GM12878 (cell line): Measurements from ENCODE around the gene CELF2. TPM values are rescaled to one million over a fixed set of nuclear protein-coding genes. Genes with fewer than 3 reads are reported as not detected.

Source experiments
- HDGF ChIP-seq: fragments of 450-650 bp; IDR thresholded peaks from 2 replicates; pipeline ENCODE4 v1.6.1; 2016; ENCODE audit warnings: antibody characterized with exemption
- MYB ChIP-seq: fragments of 150-350 bp; IDR thresholded peaks from 2 replicates; pipeline ENCODE4 v1.6.1; 2014; ENCODE audit warnings: mild to moderate bottlenecking, low read depth, low read length, borderline replicate concordance
- ZNF24 ChIP-seq: fragments of 450-650 bp; IDR thresholded peaks from 2 replicates; pipeline ENCODE4 v1.6.1; 2017; ENCODE audit warnings: antibody characterized with exemption, mild to moderate bottlenecking
- ZNF384 ChIP-seq: IDR thresholded peaks from 2 replicates; pipeline ENCODE4 v1.6.1; 2012; ENCODE audit warnings: low read depth, mild to moderate bottlenecking, low read length, improper control_type of control experiment, borderline replicate concordance
- polyA plus RNA-seq, 11 experiments: library from polyadenylated mRNA; depleted of rRNA in 4 of 11; unstranded in 6 of 11; stranded (reverse) in 5 of 11; fragments of >200 nt; fragmentation: Nextera tagmentation in 4 of 11; fragmentation: Illumina TruSeq in 1 of 11; extraction: Ambion mirVana in 4 of 11; extraction: Trizol in 1 of 11; gene quantifications; 1 replicate in 1 of 11; 2 replicates in 10 of 11; pipeline versions ENCODE4 v1.2.1 to v1.2.3, GENCODE V29; 2011 to 2016; ENCODE audit warnings: inconsistent platforms in 2 of 11, missing spikeins in 2 of 11, low read depth in 1 of 11
- total RNA-seq, 4 experiments: library from RNA; depleted of rRNA in 3 of 4; stranded (reverse); fragments of >200 nt in 3 of 4; fragmentation: Illumina TruSeq in 1 of 4; extraction: Trizol in 1 of 4; gene quantifications; 2 replicates each; pipeline versions ENCODE4 v1.2.1 to v1.2.3, GENCODE V29; 2013 to 2021
- TF ChIP-seq, protein P1 (sequence below): fragments of 450-650 bp; formaldehyde crosslinking; IDR thresholded peaks from 2 replicates; pipeline ENCODE4 v1.5.0; 2022; ENCODE audit warnings: mild to moderate bottlenecking, missing genetic modification characterization
- TF ChIP-seq, protein P2 (sequence below): fragments of 450-650 bp; formaldehyde crosslinking; IDR thresholded peaks from 2 replicates; pipeline ENCODE4 v1.4.0; 2020; ENCODE audit warnings: mild to moderate bottlenecking, moderate library complexity
- TF ChIP-seq, protein P3 (sequence below): fragments of 450-650 bp; IDR thresholded peaks from 2 replicates; pipeline ENCODE4 v1.6.1; 2016; ENCODE audit warnings: mild to moderate bottlenecking

The CELF2 gene
- total and polyA plus RNA-seq, 10 of the 15 experiments (the other 5 are each of a cell fraction or from before 2014, with no cell fraction given) = 20.8 to 129 (median 86.3) TPM

GRCh38 chr10:11024596-11024995 is 6.9 kb downstream of the CELF2 start (continued):
- TF ChIP-seq, protein P1, sequence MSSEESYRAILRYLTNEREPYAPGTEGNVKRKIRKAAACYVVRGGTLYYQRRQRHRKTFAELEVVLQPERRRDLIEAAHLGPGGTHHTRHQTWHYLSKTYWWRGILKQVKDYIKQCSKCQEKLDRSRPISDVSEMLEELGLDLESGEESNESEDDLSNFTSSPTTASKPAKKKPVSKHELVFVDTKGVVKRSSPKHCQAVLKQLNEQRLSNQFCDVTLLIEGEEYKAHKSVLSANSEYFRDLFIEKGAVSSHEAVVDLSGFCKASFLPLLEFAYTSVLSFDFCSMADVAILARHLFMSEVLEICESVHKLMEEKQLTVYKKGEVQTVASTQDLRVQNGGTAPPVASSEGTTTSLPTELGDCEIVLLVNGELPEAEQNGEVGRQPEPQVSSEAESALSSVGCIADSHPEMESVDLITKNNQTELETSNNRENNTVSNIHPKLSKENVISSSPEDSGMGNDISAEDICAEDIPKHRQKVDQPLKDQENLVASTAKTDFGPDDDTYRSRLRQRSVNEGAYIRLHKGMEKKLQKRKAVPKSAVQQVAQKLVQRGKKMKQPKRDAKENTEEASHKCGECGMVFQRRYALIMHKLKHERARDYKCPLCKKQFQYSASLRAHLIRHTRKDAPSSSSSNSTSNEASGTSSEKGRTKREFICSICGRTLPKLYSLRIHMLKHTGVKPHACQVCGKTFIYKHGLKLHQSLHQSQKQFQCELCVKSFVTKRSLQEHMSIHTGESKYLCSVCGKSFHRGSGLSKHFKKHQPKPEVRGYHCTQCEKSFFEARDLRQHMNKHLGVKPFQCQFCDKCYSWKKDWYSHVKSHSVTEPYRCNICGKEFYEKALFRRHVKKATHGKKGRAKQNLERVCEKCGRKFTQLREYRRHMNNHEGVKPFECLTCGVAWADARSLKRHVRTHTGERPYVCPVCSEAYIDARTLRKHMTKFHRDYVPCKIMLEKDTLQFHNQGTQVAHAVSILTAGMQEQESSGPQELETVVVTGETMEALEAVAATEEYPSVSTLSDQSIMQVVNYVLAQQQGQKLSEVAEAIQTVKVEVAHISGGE (CRISPR knock-in tag) = no peak
- TF ChIP-seq HDGF (no peak), MYB (no peak), ZNF24 (no peak), ZNF384 (no peak)
- TF ChIP-seq, protein P2, sequence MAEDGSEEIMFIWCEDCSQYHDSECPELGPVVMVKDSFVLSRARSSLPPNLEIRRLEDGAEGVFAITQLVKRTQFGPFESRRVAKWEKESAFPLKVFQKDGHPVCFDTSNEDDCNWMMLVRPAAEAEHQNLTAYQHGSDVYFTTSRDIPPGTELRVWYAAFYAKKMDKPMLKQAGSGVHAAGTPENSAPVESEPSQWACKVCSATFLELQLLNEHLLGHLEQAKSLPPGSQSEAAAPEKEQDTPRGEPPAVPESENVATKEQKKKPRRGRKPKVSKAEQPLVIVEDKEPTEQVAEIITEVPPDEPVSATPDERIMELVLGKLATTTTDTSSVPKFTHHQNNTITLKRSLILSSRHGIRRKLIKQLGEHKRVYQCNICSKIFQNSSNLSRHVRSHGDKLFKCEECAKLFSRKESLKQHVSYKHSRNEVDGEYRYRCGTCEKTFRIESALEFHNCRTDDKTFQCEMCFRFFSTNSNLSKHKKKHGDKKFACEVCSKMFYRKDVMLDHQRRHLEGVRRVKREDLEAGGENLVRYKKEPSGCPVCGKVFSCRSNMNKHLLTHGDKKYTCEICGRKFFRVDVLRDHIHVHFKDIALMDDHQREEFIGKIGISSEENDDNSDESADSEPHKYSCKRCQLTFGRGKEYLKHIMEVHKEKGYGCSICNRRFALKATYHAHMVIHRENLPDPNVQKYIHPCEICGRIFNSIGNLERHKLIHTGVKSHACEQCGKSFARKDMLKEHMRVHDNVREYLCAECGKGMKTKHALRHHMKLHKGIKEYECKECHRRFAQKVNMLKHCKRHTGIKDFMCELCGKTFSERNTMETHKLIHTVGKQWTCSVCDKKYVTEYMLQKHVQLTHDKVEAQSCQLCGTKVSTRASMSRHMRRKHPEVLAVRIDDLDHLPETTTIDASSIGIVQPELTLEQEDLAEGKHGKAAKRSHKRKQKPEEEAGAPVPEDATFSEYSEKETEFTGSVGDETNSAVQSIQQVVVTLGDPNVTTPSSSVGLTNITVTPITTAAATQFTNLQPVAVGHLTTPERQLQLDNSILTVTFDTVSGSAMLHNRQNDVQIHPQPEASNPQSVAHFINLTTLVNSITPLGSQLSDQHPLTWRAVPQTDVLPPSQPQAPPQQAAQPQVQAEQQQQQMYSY (CRISPR knock-in tag) = no peak
- TF ChIP-seq, protein P3, sequence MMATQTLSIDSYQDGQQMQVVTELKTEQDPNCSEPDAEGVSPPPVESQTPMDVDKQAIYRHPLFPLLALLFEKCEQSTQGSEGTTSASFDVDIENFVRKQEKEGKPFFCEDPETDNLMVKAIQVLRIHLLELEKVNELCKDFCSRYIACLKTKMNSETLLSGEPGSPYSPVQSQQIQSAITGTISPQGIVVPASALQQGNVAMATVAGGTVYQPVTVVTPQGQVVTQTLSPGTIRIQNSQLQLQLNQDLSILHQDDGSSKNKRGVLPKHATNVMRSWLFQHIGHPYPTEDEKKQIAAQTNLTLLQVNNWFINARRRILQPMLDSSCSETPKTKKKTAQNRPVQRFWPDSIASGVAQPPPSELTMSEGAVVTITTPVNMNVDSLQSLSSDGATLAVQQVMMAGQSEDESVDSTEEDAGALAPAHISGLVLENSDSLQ = no peak
